Measurements from ENCODE around the gene KCNG2.

KCNG2 gene

DNA sequence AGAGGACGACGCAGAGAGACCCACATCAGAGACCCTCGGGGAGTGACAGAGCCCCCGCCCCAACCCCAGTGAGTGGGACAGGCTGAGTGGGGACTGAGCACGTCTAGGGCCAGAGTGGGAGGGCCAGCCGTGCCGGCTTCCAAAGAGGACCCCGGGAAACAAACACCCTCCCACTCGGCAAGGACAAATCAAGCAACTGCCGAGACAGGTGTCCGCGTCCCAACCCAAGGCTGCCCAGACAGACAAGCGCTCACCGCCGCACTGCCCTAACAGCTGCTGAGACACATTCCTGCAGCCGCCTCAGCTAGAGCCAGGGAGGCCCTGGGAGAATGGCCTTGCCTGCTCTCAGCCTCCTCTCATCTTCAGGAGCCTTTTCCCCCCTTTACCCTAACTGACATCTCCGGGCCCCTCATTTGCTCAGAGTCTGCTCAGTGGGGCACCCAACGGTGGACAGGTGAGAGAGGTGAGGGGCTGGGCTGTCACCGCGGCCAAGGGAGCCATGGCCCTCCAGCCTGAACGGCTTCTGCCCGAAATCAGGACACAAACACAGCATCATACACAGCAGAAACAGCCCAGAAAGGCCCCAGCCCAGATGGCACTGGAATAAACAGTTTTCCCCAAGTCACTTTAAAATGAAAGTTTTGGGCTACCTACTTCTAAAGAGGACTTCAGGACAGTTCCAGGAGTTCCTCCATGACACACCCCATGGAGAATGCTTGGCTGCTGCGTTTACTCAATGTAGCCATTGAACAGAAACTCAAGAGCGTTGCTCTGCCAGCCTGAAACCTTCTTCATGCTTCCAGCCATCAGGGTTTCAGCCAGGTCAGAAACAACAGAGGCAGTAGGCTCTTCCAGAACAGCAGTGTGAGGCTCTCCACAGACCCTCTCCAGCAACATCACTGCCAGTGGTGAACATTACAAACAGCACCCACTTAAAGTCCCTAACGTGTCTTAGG, 130.1 kb downstream of the KCNG2 start:
- DNase-seq: no peak

DNA sequence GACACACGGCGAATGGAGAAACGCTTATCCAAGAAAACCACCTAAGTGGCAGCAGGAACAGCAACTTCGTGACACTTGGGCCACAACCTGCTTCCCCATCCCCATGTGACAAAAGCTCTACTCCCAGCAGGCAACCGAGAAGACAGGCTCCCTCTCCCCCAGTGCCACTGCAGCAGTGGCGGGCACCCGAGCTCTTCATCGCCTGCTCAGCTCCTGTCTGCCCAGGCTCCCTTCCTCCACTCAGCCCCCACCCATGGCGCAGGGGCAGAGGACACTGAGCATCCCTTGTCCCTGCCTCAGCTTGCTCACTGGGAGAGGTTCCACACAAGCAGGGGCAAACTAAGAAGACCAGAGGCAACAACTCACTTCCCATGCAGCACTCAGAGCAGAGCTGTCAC, 130.8 kb downstream of the KCNG2 start:
- DNase-seq: no peak

DNA sequence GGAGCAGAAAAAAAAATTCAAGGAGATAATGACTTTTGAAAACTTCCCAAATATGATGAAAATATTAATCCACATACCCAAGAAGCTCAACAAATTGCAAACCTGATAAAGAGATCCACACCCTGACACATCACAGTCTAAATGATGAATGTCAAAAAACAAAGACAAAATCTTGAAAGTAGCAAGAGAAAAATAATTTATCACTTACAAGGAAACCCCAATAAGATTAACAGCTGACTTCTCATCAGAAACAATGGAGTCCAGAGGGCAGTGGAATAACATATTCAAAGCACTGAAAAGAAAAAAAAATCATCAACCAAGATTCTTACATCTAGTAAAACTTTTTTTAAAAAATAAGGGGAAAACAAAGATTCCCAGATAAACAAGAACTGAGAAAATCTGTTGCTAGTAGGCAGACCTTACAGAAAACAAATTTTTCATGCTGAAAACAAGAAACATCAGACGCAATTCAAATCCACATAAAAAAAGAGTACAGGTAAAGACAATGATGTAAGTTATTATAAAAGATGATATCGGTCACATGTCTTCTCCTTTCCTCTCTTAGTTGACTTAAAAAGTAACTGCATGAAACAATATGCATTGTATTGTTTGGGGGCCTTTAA, 132.4 kb downstream of the KCNG2 start:
- DNase-seq: no peak

DNA sequence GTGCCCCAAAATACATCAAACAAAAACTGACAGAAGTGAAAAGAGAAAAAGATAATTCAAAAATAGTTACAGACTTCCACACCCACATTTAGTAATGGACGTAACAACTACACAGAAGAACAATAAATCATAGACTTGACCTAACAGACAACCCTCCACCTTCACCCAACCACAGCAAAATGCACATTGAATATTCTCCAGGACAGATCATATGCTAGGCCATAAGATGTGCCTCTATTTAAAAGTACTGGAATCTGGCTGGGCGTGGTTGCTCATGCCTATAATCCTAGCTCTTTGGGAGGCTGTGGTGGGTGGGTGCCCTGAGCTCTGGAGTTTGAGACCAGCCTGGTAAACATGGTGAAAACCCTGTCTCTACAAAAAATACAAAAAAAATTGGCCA, 133.7 kb downstream of the KCNG2 start:
- DNase-seq: no peak

DNA sequence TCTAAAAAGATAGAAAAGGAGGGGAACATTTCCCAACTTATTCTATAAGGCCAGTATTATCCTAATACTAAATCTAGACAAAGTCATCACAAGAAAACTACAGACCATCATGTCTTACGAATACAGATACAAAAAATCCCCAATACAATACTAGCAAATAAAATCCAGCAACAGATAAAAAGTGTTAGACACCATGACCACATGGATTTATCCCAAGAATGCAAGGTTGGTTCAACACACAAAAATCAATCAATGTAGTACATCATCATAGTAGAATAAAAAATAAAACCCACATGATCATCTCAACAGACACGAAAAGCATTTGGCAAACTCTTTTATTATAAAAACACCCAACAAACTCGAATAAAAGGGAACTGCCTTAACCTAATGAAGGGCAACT, 135.2 kb downstream of the KCNG2 start:
- no peak for DNase-seq

DNA sequence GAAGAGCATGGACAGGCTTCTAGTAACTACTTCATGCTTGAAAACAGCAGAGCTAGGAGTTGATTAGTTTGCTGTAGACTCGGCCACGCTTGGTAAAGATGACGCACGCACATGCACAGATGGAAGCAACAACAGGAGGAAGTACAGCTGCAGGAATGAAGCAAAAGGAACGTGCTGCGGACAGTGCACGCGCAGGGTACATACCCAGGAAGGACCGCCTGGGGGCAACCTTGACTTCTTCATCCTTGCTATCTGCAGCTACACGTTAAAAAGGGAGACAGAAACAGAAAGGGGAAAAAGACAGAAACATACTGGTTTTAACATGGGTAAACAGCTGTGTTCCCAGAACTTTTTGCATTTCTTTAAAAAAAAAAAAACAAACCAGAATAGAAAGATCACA, 136.0 kb downstream of the KCNG2 start:
- DNase-seq: no peak

DNA sequence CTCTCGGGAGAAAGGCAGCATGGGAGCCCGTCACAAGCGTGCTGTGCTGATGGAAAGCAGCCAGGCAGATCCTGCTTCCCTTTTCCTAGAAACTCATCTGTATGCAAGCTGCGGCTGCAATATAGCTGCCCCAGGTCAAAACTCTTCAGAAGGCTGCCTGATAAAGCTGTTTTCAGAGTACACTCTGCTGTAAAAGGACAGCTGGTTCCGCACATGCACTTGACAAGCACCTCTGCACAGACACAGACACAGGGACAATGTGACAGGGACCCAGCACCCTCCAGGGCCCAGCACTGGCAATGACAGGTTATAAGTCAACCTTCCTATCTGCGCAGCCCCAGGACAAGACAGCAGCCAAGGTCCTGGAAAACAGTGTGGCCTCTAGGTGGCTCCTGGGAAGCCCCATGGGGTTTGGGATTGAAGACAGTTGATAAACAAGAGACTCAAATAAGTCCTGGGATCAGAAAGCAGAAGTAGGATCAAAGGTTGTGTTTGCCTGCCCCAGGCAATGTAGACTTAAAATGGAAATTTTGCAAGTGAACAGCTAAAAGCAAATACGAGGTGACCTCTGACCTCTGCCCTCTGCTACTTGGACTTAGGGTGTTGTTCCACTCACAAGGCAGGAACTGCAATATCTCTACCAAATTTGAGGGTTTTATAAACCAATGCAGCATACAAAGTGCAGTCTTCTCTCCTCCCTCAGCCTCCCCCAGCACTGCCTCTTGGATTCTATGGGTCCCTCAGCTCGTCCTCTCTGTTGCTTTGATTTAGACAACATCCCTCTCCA, 136.8 kb downstream of the KCNG2 start:
- DNase-seq: no peak

DNA sequence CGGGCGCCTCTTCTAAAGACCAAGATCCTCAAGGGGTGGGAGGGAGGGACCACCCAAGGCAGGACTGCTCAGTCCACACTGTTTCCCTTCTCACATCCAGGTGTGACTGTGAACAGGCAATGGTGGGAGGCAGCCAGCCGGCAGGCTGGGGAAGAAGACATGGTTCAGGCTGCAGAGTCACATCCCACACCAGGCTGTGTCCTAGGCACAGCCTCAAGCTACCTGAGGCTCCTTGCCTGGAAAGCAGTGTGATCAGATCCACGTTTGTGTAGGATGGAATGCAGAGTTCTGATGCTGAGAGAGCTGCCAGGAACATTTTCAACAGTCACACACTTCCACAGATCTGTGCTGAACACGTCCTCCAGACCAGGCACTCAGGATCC, 137.4 kb downstream of the KCNG2 start:
- no peak for DNase-seq

DNA sequence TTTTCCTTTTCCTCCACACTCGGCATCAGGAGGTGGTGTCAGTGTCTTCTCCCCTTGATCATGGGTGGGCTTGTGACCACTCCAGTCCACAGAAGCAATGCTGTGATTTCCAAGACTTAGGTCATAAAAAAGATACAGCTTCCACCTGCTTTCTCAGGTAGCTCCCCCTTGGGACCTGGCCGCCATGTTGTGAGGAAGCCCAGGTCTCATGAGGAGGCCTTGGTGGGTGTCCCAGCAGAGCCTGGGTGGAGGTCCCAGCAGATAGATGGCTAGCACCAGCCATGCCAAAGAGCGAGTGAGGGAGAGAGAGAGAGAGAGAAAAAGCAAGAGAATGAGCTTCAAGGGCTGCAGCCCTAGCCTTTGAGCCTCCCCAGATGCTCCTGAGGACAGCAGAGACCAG, 137.8 kb downstream of the KCNG2 start:
- DNase-seq: no peak

DNA sequence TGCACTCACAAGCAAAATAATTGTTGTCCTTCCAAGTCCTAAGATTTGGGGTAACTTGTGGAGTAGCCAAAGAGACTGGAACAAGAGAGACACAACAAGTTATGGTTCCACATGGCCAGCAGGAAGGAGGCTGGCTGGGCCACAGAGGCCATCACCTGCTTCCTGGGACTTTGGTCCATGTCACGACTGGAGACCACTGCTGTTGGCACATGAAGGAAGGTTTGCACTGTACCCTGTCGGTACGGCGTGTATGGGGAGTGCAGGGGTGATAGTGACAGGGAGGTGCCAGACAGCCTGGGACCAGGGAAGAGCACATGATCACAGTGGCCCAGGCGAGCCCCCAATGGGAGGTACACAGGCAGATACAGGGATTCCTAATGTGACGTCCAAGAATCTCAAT, 138.2 kb downstream of the KCNG2 start:
- no peak for DNase-seq

DNA sequence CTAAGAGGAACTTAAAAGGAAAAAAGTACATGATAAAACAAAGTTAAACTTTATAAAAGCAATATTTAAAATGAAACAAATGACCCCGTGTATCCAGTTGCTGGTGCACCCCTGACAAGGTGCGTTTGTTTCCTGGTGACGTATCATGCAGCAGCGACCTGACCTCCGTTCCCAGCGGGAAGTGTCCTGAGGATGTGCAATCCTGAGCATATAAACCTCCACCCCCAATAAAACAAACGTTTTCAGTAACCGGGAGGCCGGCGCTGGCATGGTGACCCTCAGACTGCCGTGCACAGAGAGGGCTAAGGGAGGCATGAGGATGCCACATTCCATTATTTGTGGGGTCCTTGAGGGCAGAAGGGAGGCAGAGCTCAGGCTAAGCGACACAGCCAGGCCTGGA, 138.9 kb downstream of the KCNG2 start:
- DNase-seq: no peak

DNA sequence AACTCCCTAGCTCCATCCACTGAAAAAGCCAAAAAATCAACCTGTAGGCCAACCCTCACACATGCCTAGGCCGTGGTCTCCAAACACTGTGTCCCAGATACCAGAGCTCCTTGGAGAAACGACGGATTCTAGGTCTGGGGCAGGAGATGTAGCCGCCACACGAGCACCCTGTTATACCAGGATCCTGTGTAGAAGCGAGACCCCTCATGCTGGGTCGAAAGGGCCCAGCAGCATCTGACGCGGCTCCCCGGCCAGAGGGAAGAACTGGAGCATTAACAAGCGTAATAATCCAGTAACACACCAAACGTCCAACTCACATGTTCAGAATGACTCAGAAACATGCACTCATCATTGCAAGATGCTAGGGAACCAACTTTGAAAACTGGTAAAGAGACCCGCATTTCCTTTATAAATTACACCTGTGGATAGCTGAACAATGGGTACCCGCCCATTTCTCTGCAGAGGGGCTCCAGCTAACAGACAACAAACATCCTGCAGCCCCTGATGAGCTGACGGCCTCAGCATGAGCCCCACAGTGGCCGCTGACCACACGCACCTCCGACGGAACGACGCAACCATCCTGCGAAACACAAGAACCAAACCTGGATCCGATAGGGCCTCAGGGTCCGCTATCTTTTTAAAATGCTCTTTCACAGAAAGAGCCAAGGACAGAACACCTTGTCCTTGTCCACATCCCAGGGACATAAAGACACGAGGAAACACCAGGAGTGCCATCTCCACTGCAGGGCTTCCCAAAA, 139.5 kb downstream of the KCNG2 start:
- DNase-seq: no peak

DNA sequence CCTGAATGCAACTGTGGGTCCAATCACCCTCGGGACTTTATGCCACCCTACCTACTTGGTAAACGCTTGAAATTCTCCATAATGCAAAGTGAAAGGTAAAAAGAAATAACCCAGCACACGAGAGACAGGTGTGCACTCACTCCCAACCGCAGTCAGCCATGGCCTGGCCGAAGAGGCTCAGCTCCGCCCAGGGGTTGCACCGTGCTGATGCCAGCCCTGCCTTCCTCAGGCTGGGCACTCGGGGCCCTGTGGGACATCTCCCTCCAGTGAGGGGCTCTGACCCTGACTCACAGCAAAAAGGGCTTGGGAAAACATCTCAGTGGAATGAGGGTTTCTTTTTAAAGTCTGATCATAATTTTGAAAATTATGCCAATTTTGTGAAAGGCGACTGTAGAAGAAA, 140.5 kb downstream of the KCNG2 start:
- no peak for DNase-seq

DNA sequence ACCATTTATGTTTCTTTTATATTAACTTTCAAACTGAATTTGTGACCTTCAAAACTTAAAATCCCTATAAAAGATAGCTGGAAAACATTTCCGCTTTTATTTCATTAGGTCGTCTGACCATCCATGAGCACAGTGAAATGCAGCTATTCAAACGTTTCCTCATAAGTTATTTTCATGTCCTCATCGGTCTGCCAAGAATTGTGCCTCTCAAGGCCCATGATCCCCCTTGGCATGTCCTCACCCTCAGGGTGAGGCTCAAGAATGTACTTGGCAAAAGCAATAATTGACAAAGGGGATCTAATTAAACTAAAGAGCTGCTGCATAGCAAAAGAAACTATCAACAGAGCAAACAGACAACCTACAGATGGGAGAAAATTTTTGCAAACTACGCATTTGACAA, 141.4 kb downstream of the KCNG2 start:
- no peak for DNase-seq

DNA sequence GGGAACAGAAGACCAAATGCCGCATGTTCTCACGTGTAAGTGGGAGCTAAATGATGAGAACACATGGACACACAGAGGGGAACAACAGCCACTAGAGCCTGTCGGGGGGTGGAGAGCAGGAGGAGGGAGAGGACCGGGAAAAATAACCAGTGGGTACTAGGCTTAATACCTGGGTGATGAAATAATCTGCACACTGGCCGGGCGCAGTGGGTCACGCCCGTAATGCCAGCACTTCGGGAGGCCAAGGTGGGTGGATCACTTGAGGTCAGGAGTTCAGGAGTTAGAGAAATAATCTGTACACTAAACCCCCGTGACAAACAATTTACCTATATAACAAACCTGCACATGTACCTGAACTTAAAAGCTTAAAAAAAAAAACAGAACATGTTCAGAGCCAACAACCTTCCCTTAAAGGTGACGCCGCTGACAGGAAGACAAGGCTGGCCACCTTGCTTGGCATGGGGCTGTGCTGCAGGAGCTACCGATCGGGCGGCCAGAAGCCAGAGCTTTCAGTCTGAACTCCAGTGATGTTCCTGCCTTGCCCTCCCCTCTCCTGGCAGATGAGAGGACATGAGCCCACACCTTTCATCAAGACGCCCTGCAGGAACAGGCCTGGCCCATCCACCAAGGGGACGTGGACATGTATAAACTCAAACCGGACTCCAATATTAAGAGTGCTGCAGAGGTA, 142.5 kb downstream of the KCNG2 start:
- no peak for DNase-seq

DNA sequence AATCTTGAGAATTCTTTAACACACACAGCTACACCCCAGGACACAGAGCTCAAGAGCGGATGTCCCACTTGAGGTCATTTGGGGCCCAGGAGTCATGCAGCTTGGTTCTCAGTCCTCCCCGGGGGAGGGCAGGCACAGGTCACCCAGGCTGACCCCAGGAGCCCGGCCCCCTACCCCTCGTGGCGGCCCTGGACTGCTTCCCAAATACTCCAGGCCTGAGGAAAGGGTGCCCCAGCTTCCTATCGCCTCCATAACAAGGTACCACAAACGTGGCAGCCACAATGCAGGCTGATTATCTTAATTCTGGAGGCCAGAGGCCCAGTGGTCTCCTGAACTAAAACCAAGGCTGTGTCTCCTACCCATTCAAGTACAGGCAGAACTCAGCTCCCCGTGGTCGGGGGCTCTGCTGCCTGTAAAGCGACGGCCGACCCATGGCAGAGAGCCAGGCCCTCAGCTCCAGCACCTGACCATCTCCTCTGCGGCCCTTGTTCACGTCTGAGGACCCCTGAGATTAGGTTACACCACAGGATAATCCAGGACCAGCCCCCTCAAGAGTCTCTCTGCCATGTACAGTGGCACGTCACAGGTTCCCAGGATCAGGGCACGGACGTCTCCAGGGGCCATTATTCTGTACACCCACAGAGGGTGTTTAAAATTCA, 143.2 kb downstream of the KCNG2 start:
- no peak for DNase-seq

DNA sequence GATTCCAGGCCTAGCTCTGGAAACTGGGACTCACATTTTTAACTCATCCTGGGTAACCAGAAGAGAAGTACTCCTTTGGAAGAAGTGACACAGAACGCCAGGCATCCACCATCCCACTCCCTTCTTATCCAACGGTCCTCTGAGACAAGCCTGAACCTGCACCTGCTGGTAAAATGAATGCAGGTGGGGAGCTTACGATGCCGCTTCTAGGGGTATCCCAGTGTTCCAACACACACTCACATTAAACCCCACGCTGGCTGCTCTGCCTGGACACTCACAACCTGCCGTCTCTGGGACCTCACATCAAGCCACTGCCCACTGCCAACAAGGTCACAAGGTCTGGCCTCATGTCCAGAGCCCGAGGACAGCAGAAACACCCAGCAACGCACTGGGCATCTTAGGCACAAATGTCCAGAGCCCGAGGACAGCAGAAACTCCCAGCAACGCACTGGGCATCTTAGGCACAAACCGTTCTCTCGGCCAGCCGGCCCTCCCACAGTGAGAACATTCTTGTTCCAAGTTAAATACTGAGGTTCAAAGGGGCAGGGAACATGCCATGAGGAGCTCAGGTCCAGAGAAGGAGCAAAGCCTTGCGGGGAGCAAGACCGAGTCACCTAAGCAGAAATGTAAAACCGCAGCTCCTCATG, 143.9 kb downstream of the KCNG2 start:
- no peak for DNase-seq

DNA sequence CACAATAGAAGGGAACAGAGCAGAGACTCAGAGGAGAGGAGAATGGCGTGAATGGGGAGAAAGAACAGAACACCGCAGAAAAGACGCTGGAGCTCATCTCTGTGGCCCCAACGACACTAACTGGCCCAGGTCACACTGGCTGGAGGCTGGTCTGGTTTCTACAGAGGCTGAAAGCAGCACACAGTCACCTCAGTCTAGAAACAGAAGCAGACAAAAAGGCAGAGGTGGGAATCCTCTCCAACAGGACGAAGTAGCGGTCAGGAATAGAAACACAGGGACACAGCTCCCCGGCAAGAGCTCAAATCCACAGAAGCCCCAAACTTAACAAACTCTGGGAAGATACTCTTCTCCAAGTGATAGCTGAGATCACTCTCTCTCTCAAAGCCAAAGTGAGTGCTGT, 144.5 kb downstream of the KCNG2 start:
- DNase-seq: no peak

DNA sequence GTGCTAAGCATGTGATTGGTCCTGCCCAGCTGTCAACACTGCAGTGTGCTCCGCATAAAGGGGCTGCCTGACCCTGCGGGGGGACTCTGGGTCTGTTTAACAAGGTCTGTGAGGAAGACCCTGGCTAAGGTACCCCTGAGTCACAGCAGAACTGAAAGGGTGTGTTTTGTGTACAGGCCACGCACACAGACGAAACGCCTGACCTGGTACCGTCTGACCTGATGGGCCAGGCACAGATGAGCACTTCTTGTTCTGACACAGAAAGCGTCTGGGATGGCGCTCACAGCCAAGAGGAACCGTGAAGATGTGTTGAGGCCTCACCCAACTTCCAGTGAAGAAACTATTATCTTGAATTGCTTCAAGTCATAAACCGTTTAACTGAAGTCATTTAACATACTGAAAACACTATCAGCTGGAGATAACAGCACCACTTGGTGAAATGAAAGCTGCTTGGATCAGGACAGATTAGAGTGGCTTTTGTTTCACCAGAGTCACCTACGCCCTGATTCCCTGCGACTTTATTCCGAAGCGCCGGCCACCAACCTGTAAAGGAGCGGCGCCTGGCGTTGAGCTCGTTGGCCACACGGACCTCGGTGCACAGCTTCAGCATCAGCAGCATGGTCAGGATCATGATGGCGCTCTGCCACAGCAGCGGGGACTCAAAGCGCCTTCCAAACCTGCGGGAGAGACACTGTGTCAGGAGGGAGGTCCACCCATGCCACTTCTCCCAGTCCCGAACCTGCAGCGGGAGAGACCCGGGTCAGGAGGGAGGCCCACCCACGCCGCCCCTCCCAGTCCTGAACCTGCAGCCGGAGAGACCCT, 145.3 kb downstream of the KCNG2 start:
- DNase-seq: no peak

DNA sequence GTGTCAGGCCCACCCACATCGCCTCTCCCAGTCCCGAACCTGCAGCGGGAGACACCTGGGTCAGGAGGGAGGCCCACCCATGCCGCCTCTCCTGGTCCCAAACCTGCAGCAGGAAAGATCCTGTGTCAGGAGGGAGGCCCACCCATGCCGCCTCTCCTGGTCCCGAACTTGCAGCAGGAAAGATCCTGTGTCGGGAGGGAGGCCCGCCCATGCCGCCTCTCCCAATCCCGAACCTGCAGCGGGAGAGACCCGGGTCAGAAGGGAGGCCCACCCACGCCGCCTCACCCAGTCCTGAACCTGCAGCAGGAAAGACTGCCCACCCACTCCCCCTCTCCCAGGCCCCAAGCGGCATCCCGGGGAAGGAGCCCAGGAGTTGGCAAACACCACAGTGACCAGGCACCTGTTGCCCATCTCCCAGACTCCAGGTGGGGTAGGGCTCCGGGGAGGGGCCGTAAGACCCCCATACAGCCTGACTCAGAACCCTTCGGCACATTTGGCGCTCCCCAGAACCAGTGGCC, 145.9 kb downstream of the KCNG2 start:
- no peak for DNase-seq

Data from activated CD4-positive, alpha-beta T cell treated with anti-CD3 and anti-CD28 coated beads, Interleukin-2, amount 50 U/mL, for 48 hours (primary cell).